Heart left ventricle (tissue), 16 donors: ENCODE measurements around the gene EPYC. TPM values are rescaled to one million over a fixed set of nuclear protein-coding genes. Genes with fewer than 3 reads are reported as not detected.

Source experiments
- ATAC-seq, 4 donors: fragments of 200-7000 bp; cut with Tn5 transposase; one replicate each; pipeline ENCODE4 v1.9.1; 2020 to 2022; ENCODE audit warnings: moderate library complexity in 4 of 4, mild to moderate bottlenecking in 3 of 4, moderate number of reproducible peaks in 1 of 4
- DNase-seq, 5 donors: peaks; one replicate each; pipeline ENCODE4 v3.0.0-alpha.2; 2020
- H3K27ac ChIP-seq, 12 donors: fragments of 200-600 bp; sonication (generic) in 4 of 12; one replicate each; pipeline versions ENCODE4 v1.5.0 to v1.8.0; 2016 to 2022; ENCODE audit warnings: mild to moderate bottlenecking in 2 of 12
- H3K27me3 ChIP-seq, 9 donors: fragments of 200-600 bp; sonication (generic) in 2 of 9; one replicate each; pipeline versions ENCODE4 v1.5.1 to v1.8.0; 2016 to 2022; ENCODE audit warnings: mild to moderate bottlenecking in 3 of 9
- H3K36me3 ChIP-seq, 9 donors: fragments of 200-600 bp; sonication (generic) in 2 of 9; one replicate each; pipeline versions ENCODE4 v1.5.0 to v1.8.0; 2018 to 2022; ENCODE audit warnings: mild to moderate bottlenecking in 2 of 9
- H3K4me1 ChIP-seq, 12 donors: fragments of 200-600 bp; sonication (generic) in 4 of 12; one replicate each; pipeline versions ENCODE4 v1.5.0 to v1.8.0; 2016 to 2022; ENCODE audit warnings: mild to moderate bottlenecking in 3 of 12
- H3K4me3 ChIP-seq, 12 donors: fragments of 200-600 bp; sonication (generic) in 4 of 12; one replicate each; pipeline versions ENCODE4 v1.5.0 to v1.8.0; 2017 to 2022; ENCODE audit warnings: mild to moderate bottlenecking in 9 of 12, moderate library complexity in 4 of 12
- H3K9me3 ChIP-seq, 12 donors: fragments of 200-600 bp; sonication (generic) in 4 of 12; one replicate each; pipeline versions ENCODE4 v1.5.0 to v1.8.0; 2016 to 2022; ENCODE audit warnings: mild to moderate bottlenecking in 1 of 12
- POLR2A ChIP-seq, 2 donors: fragments of 450-650 bp; IDR thresholded peaks; one replicate each; pipeline ENCODE4 v1.6.1; 2017; ENCODE audit warnings: antibody characterized with exemption in 2 of 2, mild to moderate bottlenecking in 2 of 2, moderate library complexity in 2 of 2
- WGBS, 4 donors: extraction: QIAGEN DNeasy Blood & Tissue Kit in 2 of 4; methylation state at CpG; one replicate each; pipeline versions ENCODE4 v1.1.5 to v1.1.7; 2013 to 2018; 5-methylcytosine and 5-hydroxymethylcytosine counted together
- intact Hi-C, 10 donors: fragments of 100-400 bp; cut with DNase I; formaldehyde crosslinking; loops; one replicate each; pipeline versions ENCODE4 v1.11.1 to v1.14.2; 2022
- long read RNA-seq, 3 donors: library from polyadenylated mRNA; unstranded; transcript quantifications; one replicate each; pipeline ENCODE4 v2.0.0, GENCODE V29; 2020 to 2021
- polyA plus RNA-seq, 2 donors: library from polyadenylated mRNA; stranded (reverse); fragments of 200-250 nt; gene quantifications; one replicate each; pipeline ENCODE4 v1.2.3, GENCODE V29; 2013
- total RNA-seq, 9 donors: library from RNA; depleted of rRNA in 2 of 9; stranded (reverse); fragments of >200 nt in 2 of 9; fragmentation: NEBNext Ultra II Directional in 3 of 9; extraction: Animal tissue kit (Norgen Biotek cat#: 25700) in 3 of 9; gene quantifications; one replicate each; pipeline versions ENCODE4 v1.1.0 to v1.2.4, GENCODE V29; 2016 to 2023
- TF ChIP-seq, protein P1 (sequence below), 12 donors: fragments of 200-600 bp; sonication (generic) in 4 of 12; IDR thresholded peaks; one replicate each; pipeline versions ENCODE4 v1.5.0 to v1.8.0; 2018 to 2022; ENCODE audit warnings: antibody characterized with exemption in 12 of 12, mild to moderate bottlenecking in 5 of 12
- donor health status: ischemic (EF 13 %, LVEDD 7.1; RV severe dilation, severe dysfunction).
- donor health status: healthy with polysubstance abuse.
- donor health status: DM: no; HTN: yes; CAD: no.
- donor health status: DM: no; HTN: no; CAD: no.
- donor health status: ischemic (EF 25% LVEDD 6.9; RV normal size, moderate dysfunction).
- donor health status: ischemic (EF 25% LVEDD 5.7; RV mildly dilated, moderate dysfunction).
- donor health status: healthy.
- donor health status: DM: yes; HTN: yes; CAD: no.
- donor health status: ischemic (EF 35%, LVEDD 5.7; RV mildly dilated, moderate dysfunction).
- donor health status: nonischemic (EF 11% LVEDD 7.7; RV severe dilation, severe dysfunction).
- donor health status: DM: yes; HTN: yes; CAD: no.
- donor health status: PGD.
- donor health status: ischemic (EF 29% LVEDD 5.4; RV normal size, mild dysfunction).
- donor health status: nonischemic (EF 23%, LVEDD 6.1; RV moderate dilation, normal function).

The EPYC gene
- total RNA-seq, result not detected
- not detected for polyA plus RNA-seq
- long read RNA-seq, donor 1, partial matches to known transcripts, result 0 of 1 reads
- long read RNA-seq, donor 1, other reads (novel, unspliced or antisense), result 1 of 1 reads
- long read RNA-seq, donor 2, result 0 reads
- long read RNA-seq, donor 3, result 0 reads

- no peak for ATAC-seq
- H3K4me3 ChIP-seq, result no peak within 1 kb of the TSS
- H3K9me3 ChIP-seq, result no peaks in the 10 kb centered on the region
- no peak within 1 kb of the TSS for H3K27ac ChIP-seq
- H3K27me3 ChIP-seq, result no peaks in the 10 kb centered on the region
- no peaks in the 10 kb centered on the region for H3K36me3 ChIP-seq
- DNase-seq, result no peak
- TF ChIP-seq, protein P1, sequence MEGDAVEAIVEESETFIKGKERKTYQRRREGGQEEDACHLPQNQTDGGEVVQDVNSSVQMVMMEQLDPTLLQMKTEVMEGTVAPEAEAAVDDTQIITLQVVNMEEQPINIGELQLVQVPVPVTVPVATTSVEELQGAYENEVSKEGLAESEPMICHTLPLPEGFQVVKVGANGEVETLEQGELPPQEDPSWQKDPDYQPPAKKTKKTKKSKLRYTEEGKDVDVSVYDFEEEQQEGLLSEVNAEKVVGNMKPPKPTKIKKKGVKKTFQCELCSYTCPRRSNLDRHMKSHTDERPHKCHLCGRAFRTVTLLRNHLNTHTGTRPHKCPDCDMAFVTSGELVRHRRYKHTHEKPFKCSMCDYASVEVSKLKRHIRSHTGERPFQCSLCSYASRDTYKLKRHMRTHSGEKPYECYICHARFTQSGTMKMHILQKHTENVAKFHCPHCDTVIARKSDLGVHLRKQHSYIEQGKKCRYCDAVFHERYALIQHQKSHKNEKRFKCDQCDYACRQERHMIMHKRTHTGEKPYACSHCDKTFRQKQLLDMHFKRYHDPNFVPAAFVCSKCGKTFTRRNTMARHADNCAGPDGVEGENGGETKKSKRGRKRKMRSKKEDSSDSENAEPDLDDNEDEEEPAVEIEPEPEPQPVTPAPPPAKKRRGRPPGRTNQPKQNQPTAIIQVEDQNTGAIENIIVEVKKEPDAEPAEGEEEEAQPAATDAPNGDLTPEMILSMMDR (IDR thresholded peaks at IDR 0.05), result no peak
- no peak for TF ChIP-seq POLR2A (IDR thresholded peaks at IDR 0.05)
- intact Hi-C loops, result no loop called here
- no peaks in the 10 kb centered on the region for H3K4me1 ChIP-seq
Measured at GRCh38 chr12:91004872-91005271, at the start of gene EPYC. EPYC (minus strand) TSS chr12:91004972; CDS start chr12:91002565, 2,407 bp downstream.

GRCh38 chr12:91053951-91054715 lies 49.4 kb upstream of the EPYC start:
- Histone ChIP-seq H3K4me3 (no peak overlapping the region), H3K4me1 (peaks cover 0 to 16% (median 1%) of the 10 kb centered on the region in 12 donors), H3K27me3 (no peaks in the 10 kb centered on the region), H3K9me3 (no peaks in the 10 kb centered on the region), H3K36me3 (no peaks in the 10 kb centered on the region), H3K27ac (no peak overlapping the region)
- intact Hi-C loops, result no loop called here
- TF ChIP-seq POLR2A (IDR thresholded peaks at IDR 0.05), result no peak
- TF ChIP-seq, protein P1 (IDR thresholded peaks at IDR 0.05), result no peak
- DNase-seq, result peak in 3 of 5 donors; percentile 23 to 43 (median 24)
- peak in 1 of 4 donors; percentile 22 for ATAC-seq
- 39 to 49% (median 43%) methylated on average over 4 of the region's 4 CpGs for WGBS, 4 donors

- no peaks in the 10 kb centered on the region for H3K36me3 ChIP-seq
- no peak for TF ChIP-seq POLR2A (IDR thresholded peaks at IDR 0.05)
- TF ChIP-seq, protein P1 (IDR thresholded peaks at IDR 0.05), result no peak
- no peak for ATAC-seq
- no peaks in the 10 kb centered on the region for H3K9me3 ChIP-seq
- H3K4me3 ChIP-seq, result no peak overlapping the region
- intact Hi-C loops, result no loop called here
- DNase-seq, result no peak
- H3K27ac ChIP-seq, result no peak overlapping the region
- no peaks in the 10 kb centered on the region for H3K27me3 ChIP-seq
- peaks cover 0 to 16% (median 1%) of the 10 kb centered on the region in 12 donors for H3K4me1 ChIP-seq
Measured at GRCh38 chr12:91052026-91052425, 47.3 kb upstream of the EPYC start.

GRCh38 chr12:91044586-91044985 lies 39.8 kb upstream of the EPYC start:
- DNase-seq (no peak), ATAC-seq (no peak)
- Histone ChIP-seq H3K36me3 (no peaks in the 10 kb centered on the region), H3K27me3 (no peaks in the 10 kb centered on the region), H3K4me1 (no peaks in the 10 kb centered on the region), H3K9me3 (no peaks in the 10 kb centered on the region), H3K4me3 (no peak overlapping the region), H3K27ac (no peak overlapping the region)
- no peak for TF ChIP-seq POLR2A (IDR thresholded peaks at IDR 0.05)
- TF ChIP-seq, protein P1 (IDR thresholded peaks at IDR 0.05), result no peak
- 76 to 85% (median 78%) methylated on average over 2 of the region's 2 CpGs for WGBS, 4 donors
- intact Hi-C loops, result no loop called here
